Natural killer cell treated with Interleukin-12 subunit alpha and Interleukin-12 subunit beta and Interleukin-15 and Interleukin-18, amount 100 ng/mL, for 72 hours (primary cell): ENCODE measurements around the gene MYMK. TPM values are rescaled to one million over a fixed set of nuclear protein-coding genes. Genes with fewer than 3 reads are reported as not detected.

Experiments
- ATAC-seq, 2 donors: fragments of 150-1000 bp; cut with Tn5 transposase in 1 of 2; sonication (Bioruptor Pico), chemical (Tn5 transposase) in 1 of 2; 2 replicates each; pipeline ENCODE4 v1.10.0; 2021
- DNase-seq: peaks from one replicate; pipeline ENCODE4 v3.0.0; 2022; ENCODE audit warnings: low spot score
- H3K27ac Mint-ChIP-seq, 2 donors: 1 replicate in 1 of 2; 2 replicates in 1 of 2; pipeline ENCODE4 v1.8.0; 2022; ENCODE audit warnings: mixed read lengths in 2 of 2, mild to moderate bottlenecking in 1 of 2, moderate library complexity in 1 of 2
- H3K27me3 Mint-ChIP-seq, 2 donors: 1 replicate in 1 of 2; 2 replicates in 1 of 2; pipeline ENCODE4 v1.8.0; 2022; ENCODE audit warnings: mixed read lengths in 2 of 2
- H3K36me3 Mint-ChIP-seq: one replicate; pipeline ENCODE4 v1.8.0; 2022; ENCODE audit warnings: mixed read lengths
- H3K4me1 Mint-ChIP-seq, 2 donors: 1 replicate in 1 of 2; 2 replicates in 1 of 2; pipeline ENCODE4 v1.8.0; 2022; ENCODE audit warnings: low read depth in 2 of 2, mixed read lengths in 2 of 2, mild to moderate bottlenecking in 1 of 2
- H3K4me3 Mint-ChIP-seq: one replicate; pipeline ENCODE4 v1.8.0; 2022; ENCODE audit warnings: mixed read lengths
- H3K9me3 Mint-ChIP-seq: 2 replicates; pipeline ENCODE4 v1.8.0; 2022; ENCODE audit warnings: mixed read lengths
- total RNA-seq, 2 donors: library from RNA; stranded (reverse); gene quantifications; one replicate each; pipeline ENCODE4 v1.2.3, GENCODE V29; 2022

MYMK gene
- total RNA-seq = not detected

- Mint-ChIP-seq H3K27ac (no peak within 1 kb of the TSS), H3K9me3 (no peaks in the 10 kb centered on the region), H3K36me3 (no peaks in the 10 kb centered on the region), H3K4me3 (no peak within 1 kb of the TSS), H3K4me1 (no peaks in the 10 kb centered on the region), H3K27me3 (peaks cover 3 to 6% of the 10 kb centered on the region in 2 donors)
- ATAC-seq = no peak
- DNase-seq = no peak
These were observed at the start of gene MYMK for GRCh38 chr9:133524679-133525228. MYMK (minus strand) TSS chr9:133524959; CDS start chr9:133524844, 115 bp downstream.

GRCh38 chr9:133573791-133574515, 49.2 kb upstream of the MYMK start:
- peaks cover 18 to 23% of the 10 kb centered on the region in 2 donors for H3K27me3 Mint-ChIP-seq
- no peaks in the 10 kb centered on the region for H3K9me3 Mint-ChIP-seq
- peaks cover 6 to 7% of the 10 kb centered on the region in 2 donors for H3K4me1 Mint-ChIP-seq
- ATAC-seq (no peak), DNase-seq (no peak)
- no peak overlapping the region for H3K4me3 Mint-ChIP-seq
- H3K36me3 Mint-ChIP-seq = no peaks in the 10 kb centered on the region
- H3K27ac Mint-ChIP-seq = no peak overlapping the region

- H3K27me3 Mint-ChIP-seq = peaks cover 16 to 21% of the 10 kb centered on the region in 2 donors
- H3K4me1 Mint-ChIP-seq = peaks cover 6 to 7% of the 10 kb centered on the region in 2 donors
- no peaks in the 10 kb centered on the region for H3K9me3 Mint-ChIP-seq
- H3K27ac Mint-ChIP-seq = no peak overlapping the region
- no peak for DNase-seq
- no peak for ATAC-seq
- no peaks in the 10 kb centered on the region for H3K36me3 Mint-ChIP-seq
- H3K4me3 Mint-ChIP-seq = no peak overlapping the region
These were observed 48.1 kb upstream of the MYMK start for GRCh38 chr9:133572821-133573361.

- no peak for ATAC-seq
- H3K27me3 Mint-ChIP-seq = peaks cover 16 to 23% of the 10 kb centered on the region in 2 donors
- peaks cover 6 to 7% of the 10 kb centered on the region in 2 donors for H3K4me1 Mint-ChIP-seq
These were observed 47.3 kb upstream of the MYMK start for GRCh38 chr9:133571896-133572595.

GRCh38 chr9:133571391-133571890, 46.7 kb upstream of the MYMK start:
- Mint-ChIP-seq H3K27ac (no peak overlapping the region), H3K9me3 (no peaks in the 10 kb centered on the region), H3K4me3 (no peak overlapping the region), H3K4me1 (peaks cover 0 to under 1% of the 10 kb centered on the region in 2 donors), H3K27me3 (peaks cover 10 to 17% of the 10 kb centered on the region in 2 donors), H3K36me3 (no peaks in the 10 kb centered on the region)
- ATAC-seq (no peak), DNase-seq (no peak)

More at GRCh38 chr9:133571896-133572595, 47.3 kb upstream of the MYMK start:
- DNase-seq = no peak
- H3K36me3 Mint-ChIP-seq = no peaks in the 10 kb centered on the region
- H3K27ac Mint-ChIP-seq = no peak overlapping the region
- H3K9me3 Mint-ChIP-seq = no peaks in the 10 kb centered on the region
- no peak overlapping the region for H3K4me3 Mint-ChIP-seq

GRCh38 chr9:133570691-133571080, 45.9 kb upstream of the MYMK start:
- no peaks in the 10 kb centered on the region for H3K36me3 Mint-ChIP-seq
- H3K27ac Mint-ChIP-seq = no peak overlapping the region
- H3K9me3 Mint-ChIP-seq = no peaks in the 10 kb centered on the region
- ATAC-seq = no peak
- no peaks in the 10 kb centered on the region for H3K4me1 Mint-ChIP-seq
- H3K4me3 Mint-ChIP-seq = no peak overlapping the region
- H3K27me3 Mint-ChIP-seq = peaks cover 8 to 13% of the 10 kb centered on the region in 2 donors
- no peak for DNase-seq

GRCh38 chr9:133569891-133570690, 45.3 kb upstream of the MYMK start:
- H3K27ac Mint-ChIP-seq = no peak overlapping the region
- no peak for DNase-seq
- H3K4me3 Mint-ChIP-seq = no peak overlapping the region
- H3K27me3 Mint-ChIP-seq = peaks cover 8% of the 10 kb centered on the region in 2 donors
- no peaks in the 10 kb centered on the region for H3K36me3 Mint-ChIP-seq
- H3K9me3 Mint-ChIP-seq = no peaks in the 10 kb centered on the region
- no peaks in the 10 kb centered on the region for H3K4me1 Mint-ChIP-seq
- ATAC-seq = no peak

- ATAC-seq (no peak), DNase-seq (no peak)
- Mint-ChIP-seq H3K4me3 (no peak overlapping the region), H3K9me3 (no peaks in the 10 kb centered on the region), H3K27me3 (peaks cover 6 to 8% of the 10 kb centered on the region in 2 donors), H3K27ac (no peak overlapping the region), H3K4me1 (no peaks in the 10 kb centered on the region), H3K36me3 (no peaks in the 10 kb centered on the region)
These were observed 44.5 kb upstream of the MYMK start for GRCh38 chr9:133569121-133569785.

GRCh38 chr9:133568186-133568585, 43.4 kb upstream of the MYMK start:
- H3K9me3 Mint-ChIP-seq = no peaks in the 10 kb centered on the region
- DNase-seq = no peak
- H3K4me1 Mint-ChIP-seq = peaks cover 2 to 4% of the 10 kb centered on the region in 2 donors
- ATAC-seq = no peak
- H3K27me3 Mint-ChIP-seq = peaks cover 6 to 8% of the 10 kb centered on the region in 2 donors
- H3K27ac Mint-ChIP-seq = no peak overlapping the region
- no peaks in the 10 kb centered on the region for H3K36me3 Mint-ChIP-seq
- H3K4me3 Mint-ChIP-seq = no peak overlapping the region

- H3K4me1 Mint-ChIP-seq = peaks cover 2 to 4% of the 10 kb centered on the region in 2 donors
- no peak overlapping the region for H3K4me3 Mint-ChIP-seq
- H3K9me3 Mint-ChIP-seq = no peaks in the 10 kb centered on the region
- ATAC-seq (peak in 1 of 2 donors; percentile 2), DNase-seq (no peak)
- H3K36me3 Mint-ChIP-seq = no peaks in the 10 kb centered on the region
- no peak overlapping the region for H3K27ac Mint-ChIP-seq
- H3K27me3 Mint-ChIP-seq = peaks cover 6 to 8% of the 10 kb centered on the region in 2 donors
These were observed 42.1 kb upstream of the MYMK start for GRCh38 chr9:133566817-133567216.

- Mint-ChIP-seq H3K27ac (no peak overlapping the region), H3K36me3 (no peaks in the 10 kb centered on the region), H3K4me1 (peaks cover 2 to 4% of the 10 kb centered on the region in 2 donors), H3K27me3 (peaks cover 7 to 8% of the 10 kb centered on the region in 2 donors), H3K9me3 (no peaks in the 10 kb centered on the region), H3K4me3 (no peak overlapping the region)
- DNase-seq = no peak
- ATAC-seq = no peak
These were observed 41.6 kb upstream of the MYMK start for GRCh38 chr9:133566382-133566781.

- no peak overlapping the region for H3K27ac Mint-ChIP-seq
- H3K4me1 Mint-ChIP-seq = peaks cover 4 to 6% of the 10 kb centered on the region in 2 donors
- peaks cover 8 to 11% of the 10 kb centered on the region in 2 donors for H3K27me3 Mint-ChIP-seq
- no peaks in the 10 kb centered on the region for H3K36me3 Mint-ChIP-seq
- ATAC-seq = no peak
- H3K9me3 Mint-ChIP-seq = no peaks in the 10 kb centered on the region
- H3K4me3 Mint-ChIP-seq = no peak overlapping the region
- no peak for DNase-seq
These were observed 39.8 kb upstream of the MYMK start for GRCh38 chr9:133564451-133565116.
